Measurements from ENCODE around the gene ZNF18.
"Not testable (repeated sequence)": the region's sequence is repeated elsewhere in the genome, so short reads cannot be mapped to it uniquely, and the experiment has no call there.

Gene ZNF18

DNA sequence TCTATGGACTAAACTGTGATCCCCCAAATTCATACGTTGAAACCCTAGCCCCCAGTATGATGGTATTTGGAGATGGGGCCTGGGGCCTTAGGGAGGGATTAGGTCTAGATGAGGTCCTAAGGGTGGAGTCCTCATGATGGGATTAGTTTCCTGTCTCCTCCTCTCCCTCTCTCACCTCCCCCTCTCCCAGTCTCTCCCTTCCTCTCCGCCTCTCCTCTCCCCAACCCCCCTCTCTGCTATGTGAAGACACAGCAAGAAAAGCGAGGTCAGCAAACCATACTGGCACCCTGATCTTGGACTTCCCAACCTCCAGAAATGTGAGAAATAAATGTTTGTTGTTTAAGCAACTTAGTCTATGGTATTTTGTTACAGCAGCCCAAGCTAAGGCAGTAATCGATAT is 15.4 kb downstream of the ZNF18 start:
- no peak for DNase-seq (ENCODE audit: low read depth)

DNA sequence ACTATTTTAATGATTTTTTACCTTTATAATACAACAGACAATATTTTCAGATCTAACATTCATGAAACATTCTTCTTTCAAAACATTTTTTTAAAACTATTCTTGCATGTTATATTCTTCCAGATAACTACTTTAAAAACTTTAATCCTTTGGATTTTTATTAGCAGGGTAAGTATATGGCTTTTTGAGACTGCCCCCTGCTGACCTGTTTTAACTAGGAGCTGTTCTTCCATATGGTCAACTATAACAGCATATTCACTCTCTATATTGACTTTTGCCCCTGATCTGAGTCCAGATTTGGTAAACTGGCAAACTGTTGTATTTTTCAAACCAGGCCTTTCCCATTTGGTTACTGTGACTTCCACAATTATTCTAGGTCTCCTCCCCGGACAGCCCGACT is 16.5 kb downstream of the ZNF18 start:
- no peak for DNase-seq (ENCODE audit: low read depth)

DNA sequence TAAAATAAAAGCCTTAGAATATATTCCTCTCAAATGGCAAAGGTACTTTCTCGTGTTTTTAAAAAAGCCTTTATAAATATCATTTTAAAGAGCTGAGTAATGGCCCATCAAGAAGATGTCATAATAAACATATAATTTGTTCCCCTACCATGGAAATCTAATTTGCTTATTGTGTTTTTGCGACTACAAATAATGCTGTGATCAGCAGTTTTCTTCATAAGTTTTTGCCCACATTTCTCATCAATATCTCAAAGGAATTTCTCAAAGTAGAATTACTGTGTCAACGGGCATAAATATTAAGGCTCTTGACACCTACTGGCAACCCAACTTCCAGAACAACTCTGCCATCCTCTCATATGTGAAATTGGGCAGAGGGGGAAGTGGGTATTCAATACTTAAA is 17.5 kb downstream of the ZNF18 start:
- no peak for DNase-seq (ENCODE audit: low read depth)

DNA sequence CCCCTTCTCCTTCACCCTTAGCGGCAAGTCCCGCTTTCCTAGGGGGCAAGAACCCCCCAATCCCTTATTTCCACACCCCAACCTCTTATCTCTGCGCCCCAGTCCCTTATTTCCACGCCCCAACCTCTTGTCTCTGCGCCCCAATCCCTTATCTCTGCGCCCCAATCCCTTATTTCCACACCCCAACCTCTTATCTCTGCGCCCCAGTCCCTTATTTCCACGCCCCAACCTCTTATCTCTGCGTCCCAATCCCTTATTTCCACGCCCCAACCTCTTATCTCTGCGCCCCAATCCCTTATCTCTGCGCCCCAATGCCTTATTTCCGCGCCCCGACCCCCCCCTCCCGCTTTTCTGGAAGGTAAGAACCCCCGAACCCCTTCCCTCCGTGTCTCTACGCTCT is 24.5 kb downstream of the ZNF18 start:
- not testable (repeated sequence) for DNase-seq (ENCODE audit: low read depth)

DNA sequence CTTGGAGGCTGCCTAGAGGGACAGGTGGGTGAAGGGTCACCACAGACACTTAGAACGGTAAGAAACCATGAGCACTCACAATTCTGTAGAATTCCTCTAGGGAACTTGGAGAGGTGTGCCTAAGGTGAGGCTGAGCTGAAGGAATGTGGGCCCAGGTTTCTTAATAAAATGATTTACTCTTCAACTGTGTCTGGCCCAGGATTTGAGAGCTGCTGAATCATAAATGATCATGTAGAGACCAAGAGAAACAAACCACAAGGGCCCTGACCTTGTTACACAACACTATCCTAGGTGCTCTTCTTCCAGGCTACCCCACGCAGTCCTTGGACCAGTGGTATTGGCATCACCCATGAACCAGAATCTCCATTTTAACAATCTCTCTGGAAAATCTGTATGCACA is 27.7 kb downstream of the ZNF18 start:
- DNase-seq (ENCODE audit: low read depth), result no peak

DNA sequence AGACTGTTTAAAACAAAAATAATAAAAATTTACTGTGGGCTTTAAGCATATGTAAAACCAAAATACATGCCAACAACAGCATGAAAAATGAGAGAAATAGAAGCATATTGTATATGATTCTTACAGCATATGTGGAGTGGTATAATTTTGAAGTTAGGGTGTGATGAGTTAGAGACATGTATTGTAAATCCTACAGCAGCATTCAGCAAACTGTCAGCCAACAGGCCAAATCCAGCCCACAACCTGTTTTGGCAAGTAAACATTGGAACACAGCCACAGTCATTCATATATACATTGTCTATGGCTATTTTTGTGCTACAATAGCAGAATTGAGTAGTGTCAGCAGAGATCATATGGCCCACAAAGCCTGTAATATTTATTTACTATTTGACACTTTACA is 42.3 kb downstream of the ZNF18 start:
- DNase-seq (ENCODE audit: low read depth), result no peak

DNA sequence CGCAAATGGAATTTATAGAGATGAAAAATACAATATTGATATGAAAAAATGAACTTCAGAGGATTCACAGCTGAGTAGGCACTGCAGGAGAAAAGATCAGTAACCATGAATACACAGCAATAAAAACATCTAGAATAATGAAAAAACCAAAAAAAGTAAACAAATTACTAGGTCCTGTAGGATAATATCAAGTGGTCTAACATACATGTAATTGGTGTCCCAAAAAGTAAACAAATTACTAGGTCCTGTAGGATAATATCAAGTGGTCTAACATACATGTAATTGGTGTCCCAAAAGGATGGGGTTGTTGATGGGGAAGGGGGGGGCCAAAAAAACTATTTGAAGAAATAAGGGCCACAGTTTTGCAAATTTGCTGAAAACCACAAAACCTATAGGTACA is 43.4 kb downstream of the ZNF18 start:
- no peak for DNase-seq (ENCODE audit: low read depth)

DNA sequence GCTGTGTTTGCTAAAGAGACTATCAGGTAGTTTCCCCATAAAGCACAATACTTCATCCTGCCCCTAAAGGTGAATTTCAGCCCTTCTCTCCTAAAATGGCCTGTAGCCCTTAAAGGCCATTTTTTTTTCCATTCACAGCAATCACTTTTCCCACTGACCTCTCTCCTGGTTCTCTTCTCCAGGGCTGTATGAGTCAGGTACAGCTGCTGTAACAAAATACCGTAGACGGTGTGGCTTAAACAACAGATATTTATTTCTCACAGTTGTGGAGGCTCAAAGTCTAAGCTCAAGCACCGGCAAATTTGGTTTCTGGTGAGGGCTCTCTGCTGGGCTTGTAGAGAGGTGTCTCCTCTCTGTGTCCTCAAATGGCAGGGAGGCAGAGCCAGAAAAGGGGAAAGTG is 44.7 kb downstream of the ZNF18 start:
- DNase-seq (ENCODE audit: low read depth), result no peak

DNA sequence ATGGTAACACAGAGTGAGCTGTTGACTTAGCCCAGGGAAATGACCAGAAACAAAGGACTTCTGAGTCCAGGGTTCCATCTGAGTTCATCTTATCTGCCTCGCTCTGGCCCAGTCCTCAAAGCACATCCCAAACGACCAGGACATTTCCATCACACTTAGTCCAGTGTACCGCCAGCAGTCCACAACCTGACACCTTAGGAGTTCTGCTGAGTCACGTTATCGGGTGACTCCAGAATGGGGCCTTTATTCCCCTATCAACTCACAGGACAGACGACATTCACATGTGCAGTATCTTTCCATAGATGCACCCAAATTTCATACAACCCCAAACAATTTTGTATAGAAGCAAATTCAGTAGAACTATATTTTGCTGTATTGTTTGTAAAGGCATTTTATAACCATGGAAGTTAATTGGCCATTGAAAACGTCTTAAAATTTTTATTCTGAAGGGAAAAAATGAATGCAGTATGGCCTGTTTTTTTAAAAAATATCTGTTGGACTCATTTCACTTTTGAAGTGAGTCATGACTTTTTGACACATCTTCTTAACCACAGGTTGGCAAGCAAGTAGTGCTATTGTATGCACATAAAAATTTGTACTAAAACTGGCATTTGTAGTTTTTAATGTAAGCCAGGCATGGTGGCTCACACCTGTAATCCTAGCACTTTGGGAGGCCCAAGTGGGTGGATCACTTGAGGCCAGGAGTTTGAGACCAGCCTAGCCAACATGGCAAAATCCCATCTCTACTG is 46.3 kb downstream of the ZNF18 start:
- peak; percentile 11 for DNase-seq (ENCODE audit: low read depth)

DNA sequence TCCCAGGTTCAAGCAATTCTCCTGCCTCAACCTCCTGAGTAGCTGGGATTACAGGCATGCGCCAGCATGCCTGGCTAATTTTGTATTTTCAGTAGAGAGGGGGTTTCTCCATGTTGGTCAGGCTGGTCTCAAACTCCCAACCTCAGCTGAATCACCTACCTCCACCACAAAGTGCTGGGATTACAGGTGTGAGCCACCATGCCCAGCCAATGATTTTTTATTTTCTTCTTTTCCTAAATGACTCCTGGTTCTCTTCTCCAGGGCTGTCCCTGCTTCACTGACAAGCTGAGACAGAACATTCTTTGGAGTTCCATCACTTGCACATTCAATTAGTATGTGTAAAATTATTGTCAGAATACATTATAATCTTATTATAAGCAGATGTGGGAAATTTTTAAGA is 47.7 kb downstream of the ZNF18 start:
- DNase-seq (ENCODE audit: low read depth), result not testable (repeated sequence)

DNA sequence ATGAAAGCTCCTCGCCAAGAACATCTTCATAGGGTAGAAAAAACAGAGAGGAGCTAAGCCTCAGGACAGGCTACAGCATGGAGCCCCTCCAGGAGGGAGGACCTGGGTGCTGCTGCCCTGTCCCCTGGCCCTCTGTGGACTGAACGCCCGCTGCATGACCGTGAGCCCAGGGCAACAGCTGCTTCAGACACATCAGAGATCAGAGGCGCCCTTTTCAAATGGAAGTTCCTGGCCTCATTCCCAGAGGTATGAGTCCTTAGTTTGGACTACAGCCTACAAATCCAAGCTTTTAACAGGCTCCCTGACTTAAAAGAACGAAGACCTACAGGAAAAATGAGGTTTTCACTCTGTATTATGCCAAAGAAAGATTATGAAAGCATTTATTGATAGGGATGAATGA is 48.5 kb downstream of the ZNF18 start:
- DNase-seq (ENCODE audit: low read depth), result peak; percentile 29

DNA sequence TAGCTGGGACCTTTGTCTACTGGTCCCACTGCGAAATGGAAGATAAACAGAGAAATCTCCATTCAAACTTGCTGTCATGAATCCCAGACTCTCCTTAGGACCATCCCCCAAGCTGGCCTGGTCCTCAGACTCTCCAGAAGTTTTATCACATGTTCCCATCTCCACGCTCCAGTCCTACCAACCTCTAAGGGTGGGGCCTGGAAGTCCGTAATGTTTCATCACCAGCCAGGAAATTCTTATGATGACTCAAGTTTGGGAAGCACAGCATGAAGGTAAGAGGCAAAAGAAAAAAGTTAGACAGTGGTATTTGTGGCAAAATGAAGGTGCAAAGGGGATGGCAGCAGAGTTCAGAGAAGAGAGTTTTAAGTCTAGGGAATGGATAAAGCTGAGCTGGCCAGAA is 52.7 kb downstream of the ZNF18 start:
- no peak for DNase-seq (ENCODE audit: low read depth)

DNA sequence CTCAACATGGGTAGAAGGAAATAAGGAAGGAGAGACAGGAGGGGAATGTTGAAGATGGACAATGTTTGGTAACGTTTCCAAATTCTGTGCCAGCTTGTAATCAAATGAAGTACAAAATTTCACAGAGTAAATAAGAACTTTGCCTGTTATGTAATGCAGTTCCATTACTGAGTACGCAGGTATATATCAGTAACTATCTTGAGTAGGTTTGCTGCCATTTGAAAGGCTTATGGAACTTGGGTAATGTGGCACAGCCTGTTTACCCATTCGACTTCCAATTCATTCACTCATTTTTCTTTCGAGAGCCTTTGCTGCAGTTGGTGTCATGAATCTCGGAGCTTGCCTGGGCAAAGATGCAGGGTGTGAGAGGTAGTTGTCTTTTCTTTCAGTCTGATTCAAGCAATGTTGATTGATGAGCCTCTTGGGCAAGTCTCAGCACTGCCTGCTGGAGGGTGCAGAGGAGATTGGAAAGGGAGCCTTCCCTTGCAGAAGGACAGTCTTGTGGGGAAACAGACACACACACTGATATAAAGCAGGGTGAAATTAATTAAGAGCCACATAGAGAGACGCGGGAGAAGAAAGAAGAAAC is 53.4 kb downstream of the ZNF18 start:
- DNase-seq (ENCODE audit: low read depth), result no peak

DNA sequence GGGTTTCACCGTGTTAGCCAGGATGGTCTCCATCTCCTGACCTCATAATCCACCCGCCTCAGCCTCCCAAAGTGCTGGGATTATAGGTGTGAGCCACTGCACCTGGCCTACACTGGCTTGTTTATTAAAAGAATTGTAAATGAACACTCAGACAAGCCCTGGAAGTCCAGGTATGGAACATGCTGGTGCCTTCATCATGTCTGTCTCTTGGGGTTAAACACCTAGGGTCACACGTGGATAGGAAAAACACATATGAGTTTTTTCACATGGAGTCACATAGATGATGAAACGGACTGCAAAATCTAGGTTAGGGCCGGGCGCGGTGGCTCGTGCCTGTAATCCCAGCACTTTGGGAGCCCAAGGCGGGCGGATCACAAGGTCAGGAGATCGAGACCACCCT is 54.2 kb downstream of the ZNF18 start:
- DNase-seq (ENCODE audit: low read depth), result not testable (repeated sequence)

DNA sequence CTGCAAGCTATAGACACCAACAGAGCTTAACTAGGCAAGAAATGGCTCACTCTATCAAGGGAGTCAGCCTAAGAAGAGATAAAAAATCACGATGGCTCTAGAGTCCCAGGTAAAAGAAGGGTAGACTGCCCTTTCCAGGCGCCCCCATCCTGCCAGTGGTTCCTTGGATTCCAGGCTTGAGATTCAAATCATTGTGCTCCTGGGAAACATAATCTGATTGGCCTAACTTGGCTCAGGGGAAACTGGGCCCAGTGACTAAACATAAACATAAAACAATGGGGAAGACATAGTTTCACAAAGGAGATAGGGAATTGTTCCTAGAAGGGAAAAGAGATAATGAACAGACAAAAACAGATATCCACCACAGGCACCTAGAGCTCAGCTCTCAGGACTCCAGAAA is 56.4 kb downstream of the ZNF18 start:
- no peak for DNase-seq (ENCODE audit: low read depth)

DNA sequence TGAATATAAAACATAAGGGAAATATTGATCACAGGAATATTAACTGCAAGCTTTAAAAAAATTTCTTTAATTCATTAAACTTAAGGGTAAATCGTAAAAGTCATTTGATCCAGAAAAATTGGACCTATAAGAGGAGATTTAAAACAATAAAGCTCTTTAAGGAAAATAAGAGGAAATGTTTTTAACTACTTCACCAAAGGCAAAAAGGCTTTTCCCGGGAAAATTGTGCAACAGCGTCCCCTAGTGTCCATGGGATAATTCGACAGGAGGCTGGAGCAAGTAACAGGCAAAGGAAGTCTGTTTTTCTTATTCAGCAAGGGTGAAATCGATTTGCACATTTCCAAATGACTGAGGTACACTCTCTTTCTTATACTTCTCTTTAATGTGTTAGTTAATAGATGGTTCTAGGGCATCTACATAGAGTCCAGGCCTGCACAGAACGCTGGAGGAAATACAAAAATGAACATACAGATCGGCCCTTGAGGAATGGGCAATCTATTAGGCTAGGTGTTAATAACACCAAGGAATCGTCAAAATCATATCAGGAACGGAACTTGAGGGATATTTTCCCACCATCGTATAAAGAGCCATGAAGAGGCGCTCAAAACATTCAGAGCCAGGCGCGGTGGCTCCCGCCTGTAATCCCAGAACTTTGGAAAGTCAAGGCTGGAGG is 61.4 kb downstream of the ZNF18 start:
- DNase-seq (ENCODE audit: low read depth), result peak; percentile 3

DNA sequence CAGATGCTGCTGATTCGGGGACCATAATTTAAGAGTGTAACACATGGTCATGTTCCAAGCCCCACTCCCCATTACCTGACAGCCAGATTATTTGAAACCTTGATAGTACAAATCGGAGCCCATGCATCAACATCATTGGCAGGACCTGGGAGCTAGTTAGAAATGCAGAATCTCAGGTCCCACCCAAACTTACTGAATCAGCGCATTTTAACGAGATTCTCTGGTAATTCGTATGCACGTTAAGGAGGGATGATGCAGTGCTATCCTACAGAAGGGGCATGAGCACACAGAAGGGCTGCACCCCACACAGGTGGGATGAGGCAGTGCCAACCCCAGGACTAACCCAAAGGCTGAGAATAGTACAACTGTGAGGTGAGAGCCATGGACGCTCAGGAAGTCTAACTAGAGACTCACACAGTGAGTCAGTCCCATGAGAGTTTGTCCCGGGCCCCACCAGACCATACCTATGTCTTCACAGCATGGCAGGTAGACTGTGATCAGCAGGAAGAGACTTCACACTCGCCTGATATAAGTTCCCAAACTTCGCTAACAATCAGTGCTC is 64.9 kb downstream of the ZNF18 start:
- no peak for DNase-seq (ENCODE audit: low read depth)

DNA sequence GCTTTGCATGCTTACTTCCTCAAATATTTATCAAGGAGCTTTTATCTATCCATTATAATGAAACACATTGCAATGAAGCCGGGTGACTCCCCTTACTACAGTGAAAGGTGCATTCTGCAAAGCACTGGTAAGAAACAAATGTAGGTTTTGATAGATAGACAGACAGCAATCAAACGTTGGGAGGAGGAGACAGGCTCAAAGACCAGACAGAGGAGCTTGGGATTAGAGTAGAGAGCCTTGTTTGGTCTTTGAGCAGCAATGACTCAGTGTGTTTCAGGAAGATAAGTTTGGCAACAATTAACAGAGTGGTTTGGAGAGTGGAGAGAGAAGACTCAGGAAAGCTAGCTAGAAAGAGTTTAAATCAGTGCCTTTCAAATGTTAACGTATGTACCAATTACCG is 68.8 kb downstream of the ZNF18 start:
- DNase-seq (ENCODE audit: low read depth), result no peak
